GM18526 (cell line): ENCODE measurements around the gene KRT27.

Experiments used
- POLR2A ChIP-seq: IDR thresholded peaks from 3 replicates; pipeline ENCODE4 v1.6.1; 2011; ENCODE audit not compliant: insufficient read length; ENCODE audit errors: extremely low read depth

The KRT27 gene

DNA sequence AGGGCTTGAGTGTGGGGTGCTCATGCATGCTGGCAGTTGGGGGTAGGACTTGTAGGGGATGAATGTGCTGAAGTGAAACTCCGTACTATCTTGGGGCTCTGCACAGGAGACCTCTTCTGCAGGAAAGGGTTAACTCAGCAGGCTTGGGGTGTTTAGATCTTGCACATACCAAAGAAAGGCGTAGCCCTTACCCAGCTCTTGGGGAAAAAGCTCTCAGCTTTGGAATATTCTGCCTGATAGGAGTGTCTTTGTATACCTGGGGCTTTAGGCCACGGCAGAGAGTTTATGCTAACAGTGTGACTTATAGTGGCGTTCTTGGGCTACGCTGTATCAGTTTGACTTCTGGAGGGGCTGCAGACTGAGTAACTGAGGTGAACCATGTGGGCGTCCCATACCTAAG, 48.3 kb downstream of the KRT27 start:
- no peak for TF ChIP-seq POLR2A

DNA sequence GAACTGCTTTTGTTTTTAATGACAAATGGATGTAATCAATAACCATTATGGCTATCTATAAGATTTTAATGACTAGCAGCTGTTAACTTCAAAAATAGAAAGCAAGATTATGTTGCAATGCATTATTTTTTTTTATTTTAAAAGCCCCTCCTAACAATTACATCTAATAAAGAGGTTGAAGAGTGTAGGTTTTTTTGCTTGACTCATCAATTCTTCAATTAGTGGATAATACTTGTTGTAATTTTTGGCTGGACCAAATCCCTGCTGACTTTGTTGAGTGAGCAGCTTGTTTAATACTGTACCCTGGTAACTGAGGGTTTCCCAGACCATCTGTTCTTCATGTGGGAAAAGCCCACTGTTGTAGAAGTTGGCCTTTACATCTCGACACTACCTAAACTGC, 51.4 kb downstream of the KRT27 start:
- no peak for TF ChIP-seq POLR2A

DNA sequence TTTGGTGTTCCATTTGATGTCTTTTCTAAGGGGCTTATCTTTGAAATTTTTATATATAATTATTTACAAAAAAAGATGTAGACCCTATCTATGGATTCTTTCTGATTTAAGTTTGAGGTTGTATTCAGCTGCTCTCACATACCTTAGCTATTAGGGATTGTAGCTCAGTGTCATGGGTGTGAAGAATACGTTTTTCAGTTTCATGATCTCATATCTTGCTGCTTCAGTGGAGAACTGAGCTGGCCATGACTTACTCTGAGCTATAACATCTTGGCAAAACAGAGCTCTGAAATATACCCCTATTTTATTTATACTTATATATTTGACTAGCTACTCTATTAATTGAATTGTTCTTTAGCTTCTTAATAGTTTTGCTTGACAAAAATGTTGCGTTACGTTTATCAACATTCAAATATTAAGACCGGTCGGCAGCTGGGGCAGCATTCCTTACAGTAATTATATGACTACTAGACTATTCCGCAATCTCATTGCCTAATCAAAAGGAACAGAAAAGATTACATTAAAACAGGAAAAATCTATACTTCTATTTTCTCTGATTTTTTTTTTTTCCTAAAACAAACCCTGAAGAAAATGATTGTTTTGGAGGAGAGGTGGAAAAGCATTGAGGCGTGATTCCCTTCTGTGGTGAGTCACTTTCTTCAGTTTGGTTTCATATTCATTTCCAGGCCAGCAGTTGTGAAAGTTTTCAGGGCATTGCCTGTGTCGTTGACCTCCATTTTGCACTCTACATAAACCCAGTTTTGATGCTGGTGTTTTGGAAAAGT, 54.7 kb downstream of the KRT27 start:
- TF ChIP-seq POLR2A = no peak

DNA sequence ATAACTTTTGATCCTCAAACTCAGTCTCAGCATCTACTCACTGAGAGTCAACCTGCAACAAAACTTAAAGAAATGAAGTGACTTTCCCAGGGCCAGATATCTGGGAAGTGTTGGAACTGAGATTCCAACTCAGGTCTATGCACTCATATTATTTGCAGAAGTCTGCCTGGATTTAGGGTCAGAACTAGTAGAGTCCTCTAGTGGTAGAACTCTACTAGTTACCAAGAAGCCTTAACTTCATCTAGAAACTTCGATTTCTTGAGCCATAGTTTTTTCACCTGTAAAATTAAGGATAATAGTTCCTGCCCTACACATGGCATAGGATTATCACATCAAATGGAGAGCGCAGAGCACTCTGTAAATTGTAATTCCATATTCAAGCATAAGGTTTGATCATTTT, 55.4 kb downstream of the KRT27 start:
- no peak for TF ChIP-seq POLR2A
